ENCODE data around the gene SEC23B. TPM values are rescaled to one million over a fixed set of nuclear protein-coding genes. Genes with fewer than 3 reads are reported as not detected.

Gene SEC23B
- total and polyA plus RNA-seq, 3 donors from 2014 or later = 65.0 to 96.0 (median 68.8) TPM

DNA sequence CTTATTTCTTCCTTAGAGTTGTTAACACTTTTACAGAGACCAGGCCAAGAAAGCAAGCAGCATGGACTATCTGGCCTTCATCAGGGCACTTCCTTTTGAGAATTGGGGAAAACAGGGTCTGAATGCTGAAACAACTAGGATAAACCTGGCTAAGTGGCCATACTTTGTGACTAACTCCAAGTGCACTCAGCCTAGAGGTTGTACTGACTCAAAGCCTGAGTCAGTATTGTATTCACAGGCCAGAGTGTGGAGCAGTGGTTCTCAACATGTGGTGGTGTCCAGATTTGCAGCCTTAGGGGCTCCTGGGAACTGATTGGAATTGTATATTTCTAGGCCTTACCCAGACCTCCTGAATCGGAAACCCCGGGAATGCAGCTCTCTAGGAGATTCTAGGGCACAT, 20.1 kb downstream of the SEC23B start:
- DNase-seq = no peak
- TF ChIP-seq, protein P1, sequence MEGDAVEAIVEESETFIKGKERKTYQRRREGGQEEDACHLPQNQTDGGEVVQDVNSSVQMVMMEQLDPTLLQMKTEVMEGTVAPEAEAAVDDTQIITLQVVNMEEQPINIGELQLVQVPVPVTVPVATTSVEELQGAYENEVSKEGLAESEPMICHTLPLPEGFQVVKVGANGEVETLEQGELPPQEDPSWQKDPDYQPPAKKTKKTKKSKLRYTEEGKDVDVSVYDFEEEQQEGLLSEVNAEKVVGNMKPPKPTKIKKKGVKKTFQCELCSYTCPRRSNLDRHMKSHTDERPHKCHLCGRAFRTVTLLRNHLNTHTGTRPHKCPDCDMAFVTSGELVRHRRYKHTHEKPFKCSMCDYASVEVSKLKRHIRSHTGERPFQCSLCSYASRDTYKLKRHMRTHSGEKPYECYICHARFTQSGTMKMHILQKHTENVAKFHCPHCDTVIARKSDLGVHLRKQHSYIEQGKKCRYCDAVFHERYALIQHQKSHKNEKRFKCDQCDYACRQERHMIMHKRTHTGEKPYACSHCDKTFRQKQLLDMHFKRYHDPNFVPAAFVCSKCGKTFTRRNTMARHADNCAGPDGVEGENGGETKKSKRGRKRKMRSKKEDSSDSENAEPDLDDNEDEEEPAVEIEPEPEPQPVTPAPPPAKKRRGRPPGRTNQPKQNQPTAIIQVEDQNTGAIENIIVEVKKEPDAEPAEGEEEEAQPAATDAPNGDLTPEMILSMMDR (IDR thresholded peaks at IDR 0.05) = no peak
- TF ChIP-seq POLR2A (IDR thresholded peaks at IDR 0.05) = no peak
- WGBS, 2 donors = 95 to 100% methylated on average over 2 of the region's 2 CpGs
- Histone ChIP-seq H3K27me3 (no peaks in the 10 kb centered on the region), H3K9me3 (no peaks in the 10 kb centered on the region), H3K4me3 (no peak overlapping the region), H3K4me1 (no peaks in the 10 kb centered on the region), H3K27ac (no peak overlapping the region), H3K36me3 (ENCODE audit: low read depth, missing control alignments) (no peaks in the 10 kb centered on the region)
- intact Hi-C loops (cut with DNase I; ENCODE audit: low total_unique reads) = no loop called here

DNA sequence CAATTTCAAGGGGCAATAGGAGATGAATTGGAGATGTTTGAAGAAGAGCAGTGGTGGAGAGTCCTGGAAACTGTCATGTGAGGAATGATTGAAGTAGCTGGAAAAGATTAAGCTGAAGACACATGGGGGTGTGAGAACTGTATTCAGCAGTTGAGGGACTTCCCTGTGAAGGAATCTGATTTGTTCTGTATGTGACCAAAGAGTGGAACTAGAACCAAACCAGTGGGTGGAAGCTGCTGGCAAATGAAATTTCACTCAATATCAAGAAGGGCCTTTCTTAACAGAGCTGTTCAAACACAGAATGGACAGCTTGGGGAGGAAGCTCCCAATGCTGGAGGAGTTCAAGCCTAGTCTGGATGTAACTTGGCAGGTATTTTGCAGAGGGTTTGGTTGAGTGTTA, 21.3 kb downstream of the SEC23B start:
- H3K36me3 ChIP-seq (ENCODE audit: low read depth, missing control alignments) = no peaks in the 10 kb centered on the region
- no peak for TF ChIP-seq POLR2A (IDR thresholded peaks at IDR 0.05)
- TF ChIP-seq, protein P1 (IDR thresholded peaks at IDR 0.05) = no peak
- H3K27ac ChIP-seq = no peak overlapping the region
- H3K9me3 ChIP-seq = no peaks in the 10 kb centered on the region
- no peak for DNase-seq
- H3K27me3 ChIP-seq = no peaks in the 10 kb centered on the region
- intact Hi-C loops (cut with DNase I; ENCODE audit: low total_unique reads) = no loop called here
- no peaks in the 10 kb centered on the region for H3K4me1 ChIP-seq
- no peak overlapping the region for H3K4me3 ChIP-seq

DNA sequence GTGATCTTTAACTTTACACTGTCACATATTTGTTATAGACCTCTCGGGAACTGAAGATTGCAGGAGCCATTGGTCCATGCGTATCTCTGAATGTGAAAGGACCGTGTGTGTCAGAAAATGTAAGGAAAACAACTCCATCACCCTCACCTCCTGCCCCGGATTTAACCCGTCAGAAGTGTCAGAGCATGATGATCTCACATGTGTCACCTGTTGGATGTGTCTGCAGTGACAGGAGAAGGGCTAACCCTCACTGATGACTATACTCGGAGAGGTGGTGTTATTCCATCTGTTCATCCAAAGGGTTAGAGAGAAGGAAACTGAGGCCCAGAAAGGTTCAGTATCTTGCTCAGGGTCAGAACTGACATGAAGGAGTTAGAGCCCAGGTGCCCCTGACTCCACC, 24.9 kb downstream of the SEC23B start:
- no peak for TF ChIP-seq POLR2A (IDR thresholded peaks at IDR 0.05)
- TF ChIP-seq, protein P1 (IDR thresholded peaks at IDR 0.05) = no peak
- Histone ChIP-seq H3K9me3 (no peaks in the 10 kb centered on the region), H3K4me3 (no peak overlapping the region), H3K4me1 (no peaks in the 10 kb centered on the region), H3K27ac (no peak overlapping the region), H3K27me3 (no peaks in the 10 kb centered on the region), H3K36me3 (ENCODE audit: low read depth, missing control alignments) (no peaks in the 10 kb centered on the region)
- 93 to 96% methylated on average over 6 of the region's 6 CpGs for WGBS, 2 donors
- intact Hi-C loops (cut with DNase I; ENCODE audit: low total_unique reads) = no loop called here
- no peak for DNase-seq

DNA sequence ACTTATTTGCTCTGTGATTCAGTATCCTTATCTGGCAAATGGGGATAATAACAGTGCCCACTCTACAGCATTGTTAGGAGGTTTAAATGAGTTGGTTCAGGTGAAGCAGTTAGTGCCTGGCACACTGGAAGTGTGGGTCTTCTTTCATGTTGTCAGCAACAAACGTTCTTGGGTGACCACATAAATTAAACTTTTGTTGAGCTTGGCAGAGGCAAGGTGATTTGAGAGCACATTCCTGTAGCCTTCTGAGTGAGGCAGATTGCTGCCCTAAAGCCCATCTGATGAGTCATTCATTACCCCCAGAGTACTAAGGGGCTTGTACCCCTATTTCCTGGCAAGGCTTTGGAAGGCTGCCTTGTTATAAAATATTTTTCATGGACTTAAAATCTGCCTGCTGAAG, 25.8 kb downstream of the SEC23B start:
- intact Hi-C loops (cut with DNase I; ENCODE audit: low total_unique reads) = no loop called here
- no peaks in the 10 kb centered on the region for H3K27me3 ChIP-seq
- H3K27ac ChIP-seq = no peak overlapping the region
- TF ChIP-seq, protein P1 (IDR thresholded peaks at IDR 0.05) = no peak
- TF ChIP-seq POLR2A (IDR thresholded peaks at IDR 0.05) = no peak
- 63 to 67% methylated on average over 1 of the region's 1 CpG for WGBS, 2 donors
- no peak for DNase-seq
- H3K4me3 ChIP-seq = no peak overlapping the region
- no peaks in the 10 kb centered on the region for H3K36me3 ChIP-seq (ENCODE audit: low read depth, missing control alignments)
- H3K9me3 ChIP-seq = no peaks in the 10 kb centered on the region
- no peaks in the 10 kb centered on the region for H3K4me1 ChIP-seq

DNA sequence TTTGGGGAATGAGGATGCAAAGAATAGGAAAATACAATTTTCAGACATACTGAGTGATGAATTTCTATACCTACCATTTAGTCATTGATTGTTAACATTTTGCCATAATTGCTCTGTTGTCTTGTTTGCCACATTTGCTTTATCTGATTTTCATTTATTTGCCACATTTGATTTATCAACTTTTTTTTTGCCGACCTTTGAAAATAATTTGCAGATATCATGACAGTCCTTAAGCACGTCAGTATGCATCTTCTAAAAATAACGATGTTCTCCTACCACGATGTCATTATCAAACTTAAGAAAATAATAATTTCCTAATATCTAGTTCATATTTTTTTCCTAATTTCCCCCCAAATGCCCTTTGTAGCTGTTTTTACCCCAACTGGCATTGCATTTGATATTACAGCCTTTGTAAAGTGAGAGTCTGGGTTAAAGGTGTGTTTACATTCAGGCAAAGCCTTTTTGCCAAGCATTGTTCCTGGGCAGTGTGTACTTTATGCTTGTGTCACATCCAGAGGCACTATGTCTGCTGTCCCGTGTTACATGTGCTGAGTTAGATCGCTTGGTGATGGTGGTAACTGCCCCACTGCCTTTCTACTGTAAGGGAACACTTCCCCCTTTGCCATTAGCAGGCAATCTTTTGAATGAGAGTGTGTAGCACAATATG, 26.4 kb downstream of the SEC23B start:
- Histone ChIP-seq H3K4me3 (no peak overlapping the region), H3K27me3 (no peaks in the 10 kb centered on the region), H3K36me3 (ENCODE audit: low read depth, missing control alignments) (no peaks in the 10 kb centered on the region), H3K4me1 (no peaks in the 10 kb centered on the region), H3K27ac (no peak overlapping the region), H3K9me3 (no peaks in the 10 kb centered on the region)
- intact Hi-C loops (cut with DNase I; ENCODE audit: low total_unique reads) = no loop called here
- WGBS, 2 donors = 79 to 95% methylated on average over 6 of the region's 6 CpGs
- TF ChIP-seq, protein P1 (IDR thresholded peaks at IDR 0.05) = no peak
- no peak for TF ChIP-seq POLR2A (IDR thresholded peaks at IDR 0.05)
- no peak for DNase-seq

Data from testis (tissue), 3 donors.